Muscle of leg (tissue), 16 donors: ENCODE data around the gene MED29. TPM values are rescaled to one million over a fixed set of nuclear protein-coding genes. Genes with fewer than 3 reads are reported as not detected.
A peak's percentile ranks its signal among the peaks of the same experiment; 100 is the strongest.

Experiments used
- DNase-seq: peaks from one replicate; pipeline ENCODE4 v3.0.0; 2013
- H3K27ac ChIP-seq: one replicate; pipeline ENCODE4 v1.5.1; 2013; ENCODE audit warnings: mild to moderate bottlenecking, low read length, control low read depth
- H3K27me3 ChIP-seq: one replicate; pipeline ENCODE4 v1.6.1; 2013; ENCODE audit warnings: low read length; ENCODE audit not compliant: control insufficient read depth, insufficient read depth
- H3K36me3 ChIP-seq: one replicate; pipeline ENCODE4 v1.6.1; 2013; ENCODE audit warnings: low read length; ENCODE audit not compliant: control insufficient read depth, insufficient read depth
- H3K4me1 ChIP-seq: one replicate; pipeline ENCODE4 v1.6.1; 2013; ENCODE audit warnings: low read length; ENCODE audit not compliant: control insufficient read depth, insufficient read depth
- H3K4me3 ChIP-seq: one replicate; pipeline ENCODE4 v1.5.1; 2013; ENCODE audit warnings: low read length, control low read depth
- H3K9me3 ChIP-seq: replicated peaks from 2 replicates; pipeline ENCODE4 v1.6.1; 2013; ENCODE audit warnings: low read depth, low read length; ENCODE audit not compliant: control insufficient read depth
- WGBS: methylation state at CpG from one replicate; pipeline ENCODE4 v1.1.5; 2013; ENCODE audit warnings: missing lambda C conversion rate; ENCODE audit not compliant: insufficient coverage; 5-methylcytosine and 5-hydroxymethylcytosine counted together
- long read RNA-seq, 11 donors: transcript quantifications; one replicate each; lab custom pipeline, GENCODE V29; 2026
- polyA plus RNA-seq, 8 donors: library from polyadenylated mRNA; unstranded; fragments of 120-200 nt; gene quantifications; one replicate each; pipeline versions ENCODE4 v1.2.1 to v1.2.3, GENCODE V29; 2013; ENCODE audit warnings: inconsistent platforms in 1 of 8, low replicate concordance in 1 of 8; ENCODE audit not compliant: insufficient read length in 8 of 8, insufficient read depth in 1 of 8
- total RNA-seq: library from RNA; stranded (reverse); fragments of 120-200 nt; gene quantifications from one replicate; pipeline ENCODE4 v1.2.4, GENCODE V29; 2013

MED29 gene
- total RNA-seq (17.3 TPM), polyA plus RNA-seq (10 to 100 TPM; 20.8 to 30.5 (median 26.6) TPM)
- long read RNA-seq, donor 1, transcript MED29-201 (4 exons, 3,653 nt), result major isoform, 7 of 7 reads
- long read RNA-seq, donor 1, partial matches to known transcripts, result 0 of 7 reads
- long read RNA-seq, donor 1, other reads (novel, unspliced or antisense), result 0 of 7 reads
- long read RNA-seq, donor 2, result 0 reads
- long read RNA-seq, donor 3, transcript MED29-201 (4 exons, 3,653 nt), result major isoform, 14 of 15 reads
- long read RNA-seq, donor 3, partial matches to known transcripts, result 0 of 15 reads
- long read RNA-seq, donor 3, other reads (novel, unspliced or antisense), result 0 of 15 reads
- long read RNA-seq, donor 4, transcript MED29-201 (4 exons, 3,653 nt), result major isoform, 14 of 15 reads
- long read RNA-seq, donor 4, partial matches to known transcripts, result 0 of 15 reads
- long read RNA-seq, donor 4, other reads (novel, unspliced or antisense), result 0 of 15 reads
- long read RNA-seq, donor 5, transcript MED29-201 (4 exons, 3,653 nt), result major isoform, 32 of 33 reads
- long read RNA-seq, donor 5, partial matches to known transcripts, result 0 of 33 reads
- long read RNA-seq, donor 5, other reads (novel, unspliced or antisense), result 0 of 33 reads
- long read RNA-seq, donor 6, transcript MED29-201 (4 exons, 3,653 nt), result major isoform, 19 of 20 reads
- long read RNA-seq, donor 6, partial matches to known transcripts, result 0 of 20 reads
- long read RNA-seq, donor 6, other reads (novel, unspliced or antisense), result 0 of 20 reads
- long read RNA-seq, donor 7, transcript MED29-201 (4 exons, 3,653 nt), result major isoform, 15 of 15 reads
- long read RNA-seq, donor 7, partial matches to known transcripts, result 0 of 15 reads
- long read RNA-seq, donor 7, other reads (novel, unspliced or antisense), result 0 of 15 reads
- long read RNA-seq, donor 8, transcript MED29-201 (4 exons, 3,653 nt), result major isoform, 13 of 13 reads
- long read RNA-seq, donor 8, partial matches to known transcripts, result 0 of 13 reads
- long read RNA-seq, donor 8, other reads (novel, unspliced or antisense), result 0 of 13 reads
- long read RNA-seq, donor 9, transcript MED29-201 (4 exons, 3,653 nt), result major isoform, 7 of 8 reads
- long read RNA-seq, donor 9, partial matches to known transcripts, result 0 of 8 reads
- long read RNA-seq, donor 9, other reads (novel, unspliced or antisense), result 0 of 8 reads
- long read RNA-seq, donor 10, transcript MED29-201 (4 exons, 3,653 nt), result major isoform, 16 of 16 reads
- long read RNA-seq, donor 10, partial matches to known transcripts, result 0 of 16 reads
- long read RNA-seq, donor 10, other reads (novel, unspliced or antisense), result 0 of 16 reads
- long read RNA-seq, donor 11, transcript MED29-201 (4 exons, 3,653 nt), result major isoform, 13 of 14 reads
- long read RNA-seq, donor 11, partial matches to known transcripts, result 0 of 14 reads
- long read RNA-seq, donor 11, other reads (novel, unspliced or antisense), result 0 of 14 reads

- no peaks in the 10 kb centered on the region for H3K9me3 ChIP-seq
- DNase-seq, result peak; percentile 100
- H3K27me3 ChIP-seq, result no peaks in the 10 kb centered on the region
- H3K36me3 ChIP-seq, result peaks cover 57% of the 10 kb centered on the region
- H3K4me1 ChIP-seq, result peaks cover 15% of the 10 kb centered on the region
- H3K27ac ChIP-seq, result peak within 1 kb of the TSS; percentile 98
- WGBS, result under 1% methylated on average over 50 of the region's 60 CpGs
- H3K4me3 ChIP-seq, result peak within 1 kb of the TSS; percentile 99
Observed at GRCh38 chr19:39390751-39391437, at the start of gene MED29, which contains the start of gene PAF1. TSS of gene MED29 (plus strand) at chr19:39391378. CDS start at chr19:39391423, 45 bp downstream. TSS of gene PAF1 (minus strand) at chr19:39391106. CDS start at chr19:39390864, 242 bp downstream.

GRCh38 chr19:39341719-39342604 is 49.2 kb upstream of the MED29 start, which contains the start of gene SAMD4B:
TSS of gene SAMD4B (plus strand) at chr19:39342421. CDS start at chr19:39356894, 14,473 bp downstream.
- peak within 1 kb of the TSS; percentile 97 for H3K4me3 ChIP-seq
- H3K9me3 ChIP-seq, result no peaks in the 10 kb centered on the region
- peaks cover 34% of the 10 kb centered on the region for H3K4me1 ChIP-seq
- under 1% methylated on average over 95 of the region's 105 CpGs for WGBS
- H3K36me3 ChIP-seq, result peaks cover 22% of the 10 kb centered on the region
- peak within 1 kb of the TSS; percentile 89 for H3K27ac ChIP-seq
- no peaks in the 10 kb centered on the region for H3K27me3 ChIP-seq
- peak; percentile 99 for DNase-seq

GRCh38 chr19:39342647-39343305 is 48.4 kb upstream of the MED29 start:
- no peaks in the 10 kb centered on the region for H3K27me3 ChIP-seq

GRCh38 chr19:39345956-39346355 is 45.2 kb upstream of the MED29 start:
- Histone ChIP-seq H3K4me3 (no peak overlapping the region), H3K27me3 (no peaks in the 10 kb centered on the region), H3K9me3 (no peaks in the 10 kb centered on the region), H3K27ac (no peak overlapping the region), H3K4me1 (peaks cover 33% of the 10 kb centered on the region), H3K36me3 (peaks cover 43% of the 10 kb centered on the region)
- DNase-seq, result no peak
- WGBS, result no CpG with 5 or more reads among the region's 1 CpG

More at GRCh38 chr19:39342647-39343305, 48.4 kb upstream of the MED29 start:
- peaks cover 37% of the 10 kb centered on the region for H3K4me1 ChIP-seq
- no peaks in the 10 kb centered on the region for H3K9me3 ChIP-seq
- peak; percentile 61 for DNase-seq
- peak overlapping the region; percentile 89 for H3K27ac ChIP-seq
- 1% methylated on average over 51 of the region's 51 CpGs for WGBS
- H3K4me3 ChIP-seq, result peak overlapping the region; percentile 97
- H3K36me3 ChIP-seq, result peaks cover 27% of the 10 kb centered on the region

- Histone ChIP-seq H3K9me3 (no peaks in the 10 kb centered on the region), H3K27me3 (no peaks in the 10 kb centered on the region), H3K4me3 (no peak overlapping the region), H3K27ac (no peak overlapping the region), H3K36me3 (peaks cover 54% of the 10 kb centered on the region), H3K4me1 (peaks cover 39% of the 10 kb centered on the region)
- DNase-seq, result no peak
- WGBS, result no CpG with 5 or more reads among the region's 4 CpGs
Observed at GRCh38 chr19:39347332-39348164, 43.6 kb upstream of the MED29 start.

- Histone ChIP-seq H3K4me1 (peaks cover 27% of the 10 kb centered on the region), H3K36me3 (peaks cover 64% of the 10 kb centered on the region), H3K9me3 (no peaks in the 10 kb centered on the region), H3K27ac (no peak overlapping the region), H3K27me3 (no peaks in the 10 kb centered on the region), H3K4me3 (no peak overlapping the region)
- 80% methylated on average over 1 of the region's 4 CpGs for WGBS
- DNase-seq, result no peak
Observed at GRCh38 chr19:39349326-39349725, 41.9 kb upstream of the MED29 start.

- DNase-seq, result no peak
- Histone ChIP-seq H3K4me1 (peaks cover 22% of the 10 kb centered on the region), H3K27me3 (no peaks in the 10 kb centered on the region), H3K36me3 (peaks cover 63% of the 10 kb centered on the region), H3K4me3 (no peak overlapping the region), H3K9me3 (no peaks in the 10 kb centered on the region), H3K27ac (no peak overlapping the region)
- WGBS, result no CpG with 5 or more reads among the region's 3 CpGs
Observed at GRCh38 chr19:39350156-39350555, 41.0 kb upstream of the MED29 start.
